ENCODE measurements around the gene TRPM2.

TRPM2 gene

DNA sequence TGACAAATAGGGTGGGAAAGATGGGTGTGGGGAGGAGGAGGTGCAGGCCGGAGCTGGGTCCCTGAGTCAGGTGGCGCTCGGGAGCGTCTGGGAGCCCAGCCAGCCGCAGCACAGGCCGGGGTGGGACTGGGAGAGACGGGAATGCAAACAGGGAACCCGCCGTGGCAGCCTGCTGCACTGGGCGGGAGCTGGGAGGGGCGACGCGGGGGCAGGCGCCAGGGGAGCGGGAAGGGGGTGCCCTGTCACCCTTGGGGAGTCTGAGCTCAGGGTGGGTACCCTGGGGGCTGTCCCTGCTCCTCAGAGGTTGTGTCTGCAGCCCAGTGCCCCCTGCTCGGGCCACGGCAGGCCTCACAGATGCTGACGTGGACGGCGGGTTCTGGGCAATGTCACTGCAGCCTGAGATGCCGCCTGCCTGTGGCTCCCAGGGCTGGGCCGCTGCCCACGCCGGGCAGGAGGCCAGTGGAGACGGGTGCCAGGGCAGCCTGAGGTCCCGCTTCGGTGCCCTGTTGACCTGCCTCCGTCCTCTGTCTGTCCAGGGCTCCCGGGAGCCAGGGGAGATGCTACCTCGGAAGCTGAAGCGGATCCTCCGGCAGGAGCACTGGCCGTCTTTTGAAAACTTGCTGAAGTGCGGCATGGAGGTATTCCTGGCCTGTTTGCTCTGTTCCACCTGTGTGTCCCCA is 85.2 kb downstream of the TRPM2 start:
- Histone ChIP-seq H3K27ac (no peak overlapping the region), H3K79me2 (no peaks in the 10 kb centered on the region), H3K9me3 (ENCODE audit: control insufficient read depth, low read length) (no peaks in the 10 kb centered on the region), H3K4me3 (ENCODE audit: low read depth, low read length) (no peak overlapping the region), H3K4me2 (ENCODE audit: low read length) (no peak overlapping the region), H3K27me3 (ENCODE audit: control insufficient read depth, insufficient read depth, low read length) (no peaks in the 10 kb centered on the region), H3K4me1 (no peaks in the 10 kb centered on the region), H2AFZ (no peak overlapping the region), H3K9ac (no peak overlapping the region), H3K36me3 (ENCODE audit: control insufficient read depth, insufficient read depth, low read length) (no peaks in the 10 kb centered on the region)
- TF ChIP-seq CTCF (IDR thresholded peaks at IDR 0.05) = no peak

DNA sequence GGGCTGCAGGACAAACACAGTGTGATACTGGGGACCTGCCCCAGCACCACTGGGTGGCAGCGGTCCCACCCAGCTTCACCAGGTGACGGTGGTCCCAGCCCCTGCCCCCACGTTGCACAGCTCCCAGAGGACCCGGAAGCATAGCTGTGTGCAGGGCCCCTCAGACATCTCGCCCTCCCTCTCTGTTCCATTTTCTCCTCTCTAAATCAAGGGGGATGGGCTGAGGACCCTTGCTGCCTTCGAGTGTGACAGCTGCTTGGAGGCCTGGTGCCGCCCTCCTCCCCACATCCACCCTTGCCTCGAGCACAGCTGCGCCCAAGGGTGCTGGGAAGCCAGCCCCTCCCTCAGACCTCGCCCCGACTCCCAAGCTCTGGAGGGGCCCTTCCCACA is 85.8 kb downstream of the TRPM2 start:
- no peak overlapping the region for H3K4me3 ChIP-seq (ENCODE audit: low read depth, low read length)
- TF ChIP-seq CTCF (IDR thresholded peaks at IDR 0.05) = no peak
- no peak overlapping the region for H3K9ac ChIP-seq
- no peak overlapping the region for H2AFZ ChIP-seq
- no peak overlapping the region for H3K27ac ChIP-seq
- no peaks in the 10 kb centered on the region for H3K36me3 ChIP-seq (ENCODE audit: control insufficient read depth, insufficient read depth, low read length)
- H3K79me2 ChIP-seq = no peaks in the 10 kb centered on the region
- no peaks in the 10 kb centered on the region for H3K4me1 ChIP-seq
- H3K9me3 ChIP-seq (ENCODE audit: control insufficient read depth, low read length) = no peaks in the 10 kb centered on the region
- H3K27me3 ChIP-seq (ENCODE audit: control insufficient read depth, insufficient read depth, low read length) = no peaks in the 10 kb centered on the region
- H3K4me2 ChIP-seq (ENCODE audit: low read length) = no peak overlapping the region

DNA sequence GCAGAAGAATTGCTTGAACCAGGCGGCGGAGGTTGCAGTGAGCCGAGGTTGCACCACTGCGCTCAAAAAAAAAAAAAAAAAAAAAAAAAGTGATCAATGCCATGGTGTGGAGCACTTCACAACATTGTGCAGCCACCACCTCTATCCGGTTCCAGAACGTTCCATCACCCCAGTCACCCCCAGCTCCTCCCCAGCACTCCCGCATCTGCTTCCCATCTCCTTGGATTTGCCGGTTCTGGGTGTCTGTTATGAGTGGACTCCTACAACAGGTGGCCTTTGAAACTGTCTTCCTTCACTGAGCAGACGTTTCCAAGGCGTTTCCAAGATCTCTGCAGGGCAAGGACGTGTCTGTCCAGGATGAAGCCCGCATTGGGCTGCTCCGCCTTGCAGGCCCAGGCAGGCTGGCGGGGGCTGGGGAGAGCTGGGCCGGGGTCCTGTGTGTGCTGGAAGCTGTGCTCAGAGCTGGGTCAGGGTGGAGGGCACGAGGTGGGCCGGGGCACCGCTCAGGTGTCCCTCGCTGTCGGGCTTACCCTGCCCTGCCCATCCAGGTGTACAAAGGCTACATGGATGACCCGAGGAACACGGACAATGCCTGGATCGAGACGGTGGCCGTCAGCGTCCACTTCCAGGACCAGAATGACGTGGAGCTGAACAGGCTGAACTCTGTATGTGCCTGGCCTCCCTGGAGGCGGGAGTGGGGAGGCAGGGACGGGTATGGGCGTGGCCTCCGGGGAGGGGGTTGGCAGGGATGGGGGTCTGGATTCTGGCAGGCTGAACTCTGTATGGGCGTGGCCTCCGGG is 87.0 kb downstream of the TRPM2 start:
- no peaks in the 10 kb centered on the region for H3K79me2 ChIP-seq
- H3K9me3 ChIP-seq (ENCODE audit: control insufficient read depth, low read length) = no peaks in the 10 kb centered on the region
- H3K4me1 ChIP-seq = no peaks in the 10 kb centered on the region
- H3K4me3 ChIP-seq (ENCODE audit: low read depth, low read length) = no peak overlapping the region
- no peak overlapping the region for H2AFZ ChIP-seq
- H3K36me3 ChIP-seq (ENCODE audit: control insufficient read depth, insufficient read depth, low read length) = no peaks in the 10 kb centered on the region
- no peak for TF ChIP-seq CTCF (IDR thresholded peaks at IDR 0.05)
- no peak overlapping the region for H3K9ac ChIP-seq
- H3K4me2 ChIP-seq (ENCODE audit: low read length) = no peak overlapping the region
- no peaks in the 10 kb centered on the region for H3K27me3 ChIP-seq (ENCODE audit: control insufficient read depth, insufficient read depth, low read length)
- no peak overlapping the region for H3K27ac ChIP-seq

DNA sequence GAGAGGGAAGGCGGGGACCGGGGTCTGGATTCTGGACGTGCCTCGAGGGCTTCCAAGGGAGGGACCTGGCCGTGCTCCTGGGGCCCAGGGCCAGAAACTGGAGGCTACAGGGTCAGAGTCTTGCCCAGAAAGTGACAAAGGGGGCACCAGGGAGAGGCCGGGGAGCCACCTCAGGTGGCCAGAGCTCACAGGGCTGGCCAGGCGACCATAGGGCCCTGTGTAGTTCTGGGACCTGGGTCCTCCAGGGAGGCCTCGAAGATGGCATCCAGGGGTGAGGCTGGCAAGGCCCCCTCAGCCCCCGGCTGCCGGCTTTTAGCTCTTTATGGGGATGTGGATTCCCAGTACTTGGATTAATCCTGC is 87.6 kb downstream of the TRPM2 start:
- Histone ChIP-seq H3K36me3 (ENCODE audit: control insufficient read depth, insufficient read depth, low read length) (no peaks in the 10 kb centered on the region), H3K27ac (no peak overlapping the region), H3K4me2 (ENCODE audit: low read length) (no peak overlapping the region), H3K27me3 (ENCODE audit: control insufficient read depth, insufficient read depth, low read length) (no peaks in the 10 kb centered on the region), H3K79me2 (no peaks in the 10 kb centered on the region), H3K4me1 (no peaks in the 10 kb centered on the region), H3K9me3 (ENCODE audit: control insufficient read depth, low read length) (no peaks in the 10 kb centered on the region), H3K9ac (no peak overlapping the region), H3K4me3 (ENCODE audit: low read depth, low read length) (no peak overlapping the region), H2AFZ (no peak overlapping the region)
- TF ChIP-seq CTCF (IDR thresholded peaks at IDR 0.05) = no peak
